ENCODE data around the gene BTLA. TPM values are rescaled to one million over a fixed set of nuclear protein-coding genes. Genes with fewer than 3 reads are reported as not detected.

The BTLA gene
- total RNA-seq, 2 experiments from 2014 or later: 21.0 to 21.7 TPM

DNA sequence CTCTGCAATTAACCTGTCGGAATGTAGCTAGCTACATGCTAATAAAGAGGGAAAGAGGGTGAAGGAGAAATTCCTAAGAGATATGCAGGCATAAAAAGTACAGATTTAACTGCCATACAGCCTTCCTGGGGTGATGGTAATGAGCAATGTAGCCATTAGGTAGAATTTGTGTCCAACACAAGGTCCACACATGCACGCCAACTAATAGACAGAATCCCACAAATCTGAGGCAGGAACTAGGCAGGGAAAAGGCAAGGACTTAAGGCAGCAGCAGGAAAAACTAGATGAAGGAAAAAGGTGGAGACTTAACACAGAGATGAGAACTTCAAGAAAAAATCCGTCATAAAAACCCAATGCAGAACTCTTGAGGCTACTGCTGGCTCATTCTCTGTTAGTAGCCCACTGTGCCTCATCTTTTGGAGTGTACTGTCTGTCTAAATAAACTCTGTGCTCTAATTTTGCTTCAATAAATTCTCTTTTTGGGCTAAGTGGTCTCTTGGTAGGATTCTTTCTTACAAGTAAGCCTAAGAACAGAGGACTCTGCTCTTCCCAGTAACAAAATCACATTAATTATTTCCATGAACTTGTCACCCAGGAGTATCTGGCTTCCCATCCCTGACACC lies 81.5 kb downstream of the BTLA start:
- H3K9me3 Mint-ChIP-seq (ENCODE audit: low read depth): no peaks in the 10 kb centered on the region
- peaks cover 3% of the 10 kb centered on the region for H3K4me1 Mint-ChIP-seq
- no peak for DNase-seq
- POLR2A ChIA-PET: no interaction called here
- H3K36me3 Mint-ChIP-seq (ENCODE audit: low read depth): peaks cover 2% of the 10 kb centered on the region
- no peaks in the 10 kb centered on the region for H3K27me3 Mint-ChIP-seq
- CTCF ChIA-PET: no interaction called here
- intact Hi-C loops (cut with DNase I, micrococcal nuclease): no loop called here
- no peak for ATAC-seq
- H3K27ac Mint-ChIP-seq: no peak overlapping the region
- H3K4me3 Mint-ChIP-seq: no peak overlapping the region

DNA sequence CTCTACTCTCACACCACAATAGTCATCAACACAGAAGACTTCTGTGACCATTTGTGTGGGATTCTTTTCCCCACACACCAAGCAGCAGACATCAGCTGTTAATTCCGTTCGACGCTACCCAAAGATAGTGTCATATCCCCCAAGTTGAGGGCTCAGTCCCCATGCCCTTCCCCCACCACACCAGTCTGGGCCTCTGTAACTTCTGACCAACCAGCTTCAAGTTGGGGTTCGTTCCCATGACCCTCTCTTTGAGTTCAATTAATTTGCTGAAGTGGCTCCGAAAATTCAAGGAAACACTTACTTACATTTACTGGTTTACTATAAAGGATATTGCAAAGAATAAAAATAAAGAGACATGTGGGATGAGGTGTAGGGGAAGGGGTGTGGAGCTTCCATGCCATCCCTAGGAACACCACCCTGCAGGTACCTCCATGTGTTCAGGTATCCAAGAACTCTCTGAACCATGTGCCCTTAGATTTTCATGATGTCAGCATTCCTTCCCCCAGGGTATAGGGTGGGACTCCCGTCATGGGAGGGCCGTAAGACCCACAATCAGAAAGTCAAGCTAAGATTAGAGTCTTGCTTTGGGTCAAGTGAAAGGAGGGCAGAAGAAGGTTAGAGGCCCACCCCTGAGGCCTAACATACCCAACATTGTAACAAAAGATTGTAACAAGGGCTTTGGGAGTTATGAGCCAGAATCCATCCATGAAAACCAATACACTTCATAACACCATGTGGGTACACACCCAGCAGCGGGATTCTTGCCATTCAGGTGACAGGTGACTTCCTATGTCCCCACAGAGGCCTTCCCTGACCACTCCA lies 82.7 kb downstream of the BTLA start:
- ChIA-PET POLR2A (no interaction called here), CTCF (no interaction called here)
- ATAC-seq (no peak), DNase-seq (no peak)
- Mint-ChIP-seq H3K4me3 (no peak overlapping the region), H3K36me3 (ENCODE audit: low read depth) (peaks cover 2% of the 10 kb centered on the region), H3K27me3 (no peaks in the 10 kb centered on the region), H3K9me3 (ENCODE audit: low read depth) (no peaks in the 10 kb centered on the region), H3K27ac (no peak overlapping the region), H3K4me1 (peaks cover 8% of the 10 kb centered on the region)
- intact Hi-C loops (cut with DNase I, micrococcal nuclease): no loop called here

DNA sequence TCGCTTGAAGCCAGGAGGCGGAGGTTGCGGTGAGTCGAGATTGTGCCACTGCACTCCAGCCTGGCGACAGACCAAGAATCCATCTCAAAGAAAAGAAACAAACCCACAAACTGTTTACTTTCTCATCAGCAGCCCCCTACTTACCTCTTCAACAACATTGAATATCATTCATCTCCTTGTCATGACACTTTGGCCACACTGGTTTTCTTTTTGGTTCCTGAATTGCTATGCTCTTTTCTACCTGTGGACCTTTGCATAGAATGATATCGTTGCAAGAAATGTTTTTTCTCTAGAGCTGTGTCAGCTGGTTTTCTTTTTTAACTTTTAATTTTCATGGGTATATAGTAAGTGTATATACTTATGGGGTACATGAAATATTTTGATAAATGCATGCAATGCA lies 83.9 kb downstream of the BTLA start:
- H3K36me3 Mint-ChIP-seq (ENCODE audit: low read depth): peaks cover 2% of the 10 kb centered on the region
- ATAC-seq (no peak), DNase-seq (no peak)
- H3K9me3 Mint-ChIP-seq (ENCODE audit: low read depth): no peaks in the 10 kb centered on the region
- H3K4me3 Mint-ChIP-seq: no peak overlapping the region
- no peak overlapping the region for H3K27ac Mint-ChIP-seq
- ChIA-PET POLR2A (no interaction called here), CTCF (no interaction called here)
- peaks cover 8% of the 10 kb centered on the region for H3K4me1 Mint-ChIP-seq
- intact Hi-C loops (cut with DNase I, micrococcal nuclease): loop anchor here in 1 of 2 experiments (2.0 kb wide), 1 partner anchor 15 kb away; no protein-coding TSS in a partner anchor
- H3K27me3 Mint-ChIP-seq: no peaks in the 10 kb centered on the region

Other genes with a start within 250 kb of the BTLA start
- gene SLC9C1, start 205.3 kb downstream of the BTLA start, total RNA-seq: not detected
- 10 to 100 TPM; 30.2 to 42.3 TPM for gene CD200, start 166.3 kb downstream of the BTLA start, total RNA-seq
- 10 to 100 TPM; 54.9 to 71.0 TPM for gene ATG3, start 62.5 kb upstream of the BTLA start, total RNA-seq
- gene SLC35A5, start 62.6 kb upstream of the BTLA start, total RNA-seq: 10 to 100 TPM; 16.5 to 18.7 TPM
- gene CCDC80, start 141.7 kb upstream of the BTLA start, total RNA-seq: not detected

Data from activated CD4-positive, alpha-beta T cell treated with anti-CD3 and anti-CD28 coated beads for 36 hours (primary cell).